ENCODE results near the gene BAX. TPM values are rescaled to one million over a fixed set of nuclear protein-coding genes. Genes with fewer than 3 reads are reported as not detected.

BAX gene
- total and polyA plus RNA-seq, 9 of the 15 experiments (the other 6 are each of a cell fraction or from before 2014, with no cell fraction given) = 3.2 to 95.4 (median 44.5) TPM

DNA sequence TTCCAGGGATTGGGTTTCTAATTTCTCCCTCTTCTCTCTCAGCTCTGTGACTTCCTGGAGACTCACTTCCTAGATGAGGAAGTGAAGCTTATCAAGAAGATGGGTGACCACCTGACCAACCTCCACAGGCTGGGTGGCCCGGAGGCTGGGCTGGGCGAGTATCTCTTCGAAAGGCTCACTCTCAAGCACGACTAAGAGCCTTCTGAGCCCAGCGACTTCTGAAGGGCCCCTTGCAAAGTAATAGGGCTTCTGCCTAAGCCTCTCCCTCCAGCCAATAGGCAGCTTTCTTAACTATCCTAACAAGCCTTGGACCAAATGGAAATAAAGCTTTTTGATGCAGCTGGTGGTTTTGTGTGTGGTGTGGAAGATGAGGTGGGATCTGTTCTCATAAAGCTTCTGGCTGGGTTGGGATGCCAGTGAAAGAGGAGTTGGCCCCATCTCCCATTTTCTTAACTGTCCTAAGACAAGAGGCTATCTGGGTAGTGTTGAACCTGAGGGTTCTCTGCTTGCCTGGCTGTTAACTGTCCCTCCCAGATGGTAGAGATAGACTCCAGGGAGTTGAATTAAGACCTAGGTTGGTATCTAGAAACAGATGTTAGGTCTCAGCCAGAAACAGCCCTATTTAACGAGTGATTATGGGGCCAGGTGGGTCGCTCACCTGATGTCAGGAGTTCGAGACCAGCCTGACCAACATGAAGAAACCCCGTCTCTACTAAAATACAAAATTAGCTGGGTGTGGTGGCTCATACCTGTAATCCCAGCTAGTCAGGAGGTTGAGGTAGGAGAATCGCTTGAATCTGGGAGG lies 12.1 kb downstream of the BAX start (continued):
- no peak for TF ChIP-seq ZNF407 (IDR thresholded peaks at IDR 0.05; ENCODE audit: low read depth)
- TF ChIP-seq ZNF707 (CRISPR knock-in tag; conservative IDR thresholded peaks at IDR 0.05) = no peak
- TF ChIP-seq ZNF444 (CRISPR knock-in tag; IDR thresholded peaks at IDR 0.05) = no peak
- 0 out of 2 replicates have a peak, but pooled peaks have one; percentile 13 for TF ChIP-seq ZBTB33 (CRISPR knock-in tag; IDR thresholded peaks at IDR 0.05)
- TF ChIP-seq MECOM (CRISPR knock-in tag; IDR thresholded peaks at IDR 0.05) = no peak
- no peak for TF ChIP-seq SREBF2 (CRISPR knock-in tag; IDR thresholded peaks at IDR 0.05)
- no peak for TF ChIP-seq ETV5 (CRISPR knock-in tag; IDR thresholded peaks at IDR 0.05; ENCODE audit: low read depth)
